Measurements from ENCODE around the gene APOBEC3A. TPM values are rescaled to one million over a fixed set of nuclear protein-coding genes. Genes with fewer than 3 reads are reported as not detected.
A peak's percentile ranks its signal among the peaks of the same experiment; 100 is the strongest.
"Not testable (repeated sequence)": the region's sequence is repeated elsewhere in the genome, so short reads cannot be mapped to it uniquely, and the experiment has no call there.

APOBEC3A gene
- total RNA-seq, 2 donors from 2014 or later, result 1.4 TPM; not detected in 1

GRCh38 chr22:38956551-38956950 is 858 bp upstream of the APOBEC3A start:
- Histone ChIP-seq H3K27ac (no peak overlapping the region), H3K4me3 (no peak overlapping the region), H3K27me3 (no peaks in the 10 kb centered on the region), H3K36me3 (no peaks in the 10 kb centered on the region), H3K9me3 (no peaks in the 10 kb centered on the region), H3K9ac (ENCODE audit: low read depth in 2 of 2, low read length in 2 of 2) (no peak overlapping the region), H3K4me1 (no peaks in the 10 kb centered on the region)
- intact Hi-C loops (cut with DNase I), result no loop called here
- no peak for TF ChIP-seq CTCF (IDR thresholded peaks at IDR 0.05)
- no peak for DNase-seq

DNA sequence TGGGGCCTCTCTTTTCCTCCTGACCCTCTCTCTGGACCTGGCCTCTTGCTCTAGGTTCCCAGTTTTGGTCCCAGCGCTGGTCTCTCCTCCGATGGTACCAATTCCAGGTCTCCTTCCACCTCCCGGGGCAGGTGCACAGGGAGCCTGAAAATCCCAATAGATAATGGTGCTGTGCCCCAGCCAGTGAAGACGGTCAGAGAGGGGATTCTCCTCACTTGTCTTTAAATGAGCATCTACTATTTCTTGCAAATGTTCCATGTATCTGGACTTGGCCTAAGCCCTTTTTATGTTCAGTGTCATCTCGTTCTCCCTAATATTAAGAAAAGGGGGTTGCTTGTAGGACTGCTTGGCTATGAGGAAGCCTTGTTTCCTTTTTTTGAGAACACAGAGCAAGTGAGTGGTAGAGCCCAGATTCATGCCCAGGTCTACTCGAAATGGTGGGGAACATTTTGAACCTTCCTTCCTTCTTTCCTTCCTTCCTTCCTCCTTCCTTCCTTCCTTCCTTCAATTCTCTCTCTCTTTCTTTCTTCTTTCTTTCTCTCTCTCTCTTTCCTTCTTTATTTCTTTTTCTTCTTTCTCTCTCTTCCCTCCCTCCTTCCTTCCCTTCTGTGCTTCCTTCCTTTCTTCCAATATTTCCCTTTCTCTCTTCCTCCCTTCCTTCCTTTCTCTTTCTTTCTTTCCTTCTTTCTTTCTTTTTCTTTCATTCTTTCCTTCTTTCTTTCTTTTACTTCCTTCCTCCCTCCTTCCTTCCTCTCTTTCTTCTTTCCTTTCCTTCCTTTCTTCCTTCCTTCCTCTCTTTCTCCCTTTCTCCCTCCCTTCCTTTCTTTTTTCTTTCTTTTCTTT is 620 bp downstream of the APOBEC3A start:
- Histone ChIP-seq H3K9ac (ENCODE audit: low read depth in 2 of 2, low read length in 2 of 2) (no peak overlapping the region), H3K27me3 (no peaks in the 10 kb centered on the region), H3K4me3 (no peak overlapping the region), H3K4me1 (no peaks in the 10 kb centered on the region), H3K9me3 (no peaks in the 10 kb centered on the region), H3K27ac (no peak overlapping the region), H3K36me3 (no peaks in the 10 kb centered on the region)
- intact Hi-C loops (cut with DNase I), result no loop called here
- no peak for DNase-seq
- no peak for TF ChIP-seq CTCF (IDR thresholded peaks at IDR 0.05)

GRCh38 chr22:38958651-38958943 is 1.2 kb downstream of the APOBEC3A start:
- H3K27ac ChIP-seq; H3K9me3 ChIP-seq; H3K27me3 ChIP-seq; H3K9ac ChIP-seq (ENCODE audit: low read depth in 2 of 2, low read length in 2 of 2); intact Hi-C loops (cut with DNase I); H3K4me3 ChIP-seq; DNase-seq; H3K4me1 ChIP-seq; H3K36me3 ChIP-seq: not testable (repeated sequence)

GRCh38 chr22:38959590-38959989 is 2.2 kb downstream of the APOBEC3A start:
- H3K27me3 ChIP-seq, result no peaks in the 10 kb centered on the region
- no peaks in the 10 kb centered on the region for H3K9me3 ChIP-seq
- no peak overlapping the region for H3K9ac ChIP-seq (ENCODE audit: low read depth in 2 of 2, low read length in 2 of 2)
- H3K4me1 ChIP-seq, result no peaks in the 10 kb centered on the region
- H3K36me3 ChIP-seq, result no peaks in the 10 kb centered on the region
- TF ChIP-seq CTCF (IDR thresholded peaks at IDR 0.05), result no peak
- intact Hi-C loops (cut with DNase I), result no loop called here
- H3K4me3 ChIP-seq, result no peak overlapping the region
- H3K27ac ChIP-seq, result no peak overlapping the region
- no peak for DNase-seq

DNA sequence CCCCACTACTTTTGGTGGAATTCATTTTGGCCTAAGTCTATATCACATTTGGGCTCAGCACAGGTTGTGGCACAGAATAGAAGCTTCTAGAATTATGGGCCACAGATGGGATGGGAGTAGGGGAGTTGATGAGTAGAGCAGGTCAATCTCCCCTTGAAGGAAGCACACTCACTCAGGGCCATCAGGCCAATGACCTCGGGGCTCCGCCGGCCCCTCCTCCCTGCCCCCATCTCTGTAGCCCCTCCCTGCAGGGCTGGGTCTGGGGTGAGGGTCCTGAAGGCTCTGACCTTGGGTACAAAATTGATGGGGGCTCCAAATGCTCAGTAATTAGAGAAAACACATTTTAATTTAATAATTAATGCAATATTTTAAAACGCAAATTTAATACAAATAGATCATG is 3.3 kb downstream of the APOBEC3A start:
- H3K4me1 ChIP-seq; H3K9me3 ChIP-seq; H3K36me3 ChIP-seq; H3K9ac ChIP-seq (ENCODE audit: low read depth in 2 of 2, low read length in 2 of 2); H3K27me3 ChIP-seq; H3K27ac ChIP-seq; DNase-seq; H3K4me3 ChIP-seq; intact Hi-C loops (cut with DNase I): not testable (repeated sequence)

DNA sequence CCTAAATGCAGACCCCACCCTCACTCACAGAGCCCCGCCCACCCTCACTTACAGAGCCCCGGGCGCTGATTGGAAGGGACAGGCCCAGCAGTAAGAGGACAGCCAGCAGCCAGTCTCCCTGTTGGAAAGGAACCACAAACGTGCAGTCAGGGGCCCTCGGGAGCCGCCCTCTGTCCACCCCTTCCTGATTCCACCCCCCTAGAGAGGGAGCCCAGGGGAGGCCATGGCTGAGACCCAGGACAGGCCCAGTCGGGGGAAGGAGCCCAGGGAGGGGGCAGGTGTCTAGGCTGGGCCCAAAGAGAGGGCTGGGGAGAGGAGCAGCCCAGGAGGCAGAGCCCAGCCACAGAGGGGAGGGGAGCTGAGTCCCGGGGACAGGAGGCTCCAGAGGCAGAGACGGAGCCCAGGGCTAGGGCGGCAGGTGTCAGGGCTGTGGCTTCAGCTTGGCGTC is 5.9 kb downstream of the APOBEC3A start:
- intact Hi-C loops (cut with DNase I); H3K27ac ChIP-seq; H3K27me3 ChIP-seq; H3K4me3 ChIP-seq; H3K36me3 ChIP-seq; H3K4me1 ChIP-seq; H3K9ac ChIP-seq (ENCODE audit: low read depth in 2 of 2, low read length in 2 of 2); H3K9me3 ChIP-seq: not testable (repeated sequence)
- peak; percentile 56 for DNase-seq

DNA sequence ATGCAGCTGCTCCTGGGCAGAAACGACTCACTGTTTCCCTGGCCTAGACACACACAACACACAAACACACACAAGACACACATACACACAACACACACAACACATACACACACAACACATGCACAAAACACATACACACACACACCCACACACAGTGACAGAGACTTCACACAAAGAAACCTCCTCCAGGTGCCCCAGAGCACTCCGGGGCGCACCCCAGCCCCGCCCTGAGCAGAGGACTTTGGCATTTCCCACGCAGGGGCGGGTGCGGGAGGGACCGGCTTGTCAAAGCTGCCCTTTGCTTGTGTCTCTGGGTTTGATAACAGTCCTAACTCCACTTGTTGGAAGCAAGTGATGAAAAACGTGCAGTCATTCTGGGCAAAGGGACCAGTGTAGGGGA is 6.5 kb downstream of the APOBEC3A start:
- H3K4me1 ChIP-seq, result no peaks in the 10 kb centered on the region
- H3K36me3 ChIP-seq, result no peaks in the 10 kb centered on the region
- no peak for TF ChIP-seq CTCF (IDR thresholded peaks at IDR 0.05)
- no peak overlapping the region for H3K27ac ChIP-seq
- peak; percentile 96 for DNase-seq
- no peaks in the 10 kb centered on the region for H3K9me3 ChIP-seq
- H3K4me3 ChIP-seq, result no peak overlapping the region
- intact Hi-C loops (cut with DNase I), result no loop called here
- H3K9ac ChIP-seq (ENCODE audit: low read depth in 2 of 2, low read length in 2 of 2), result peak overlapping the region in 1 of 2 donors; percentile 66
- H3K27me3 ChIP-seq, result no peaks in the 10 kb centered on the region

Data from colonic mucosa (tissue), 4 donors.